Memory B cell (primary cell): ENCODE measurements around the gene IL1RAPL2.
"Not testable (repeated sequence)": the region's sequence is repeated elsewhere in the genome, so short reads cannot be mapped to it uniquely, and the experiment has no call there.

Experiments used
- ATAC-seq: fragments of 150-1000 bp; cut with Tn5 transposase; 2 replicates; pipeline ENCODE4 v1.10.0; 2021; ENCODE audit warnings: low read depth, mild to moderate bottlenecking, moderate library complexity
- DNase-seq, 2 donors: peaks; one replicate each; pipeline ENCODE4 v3.0.0; 2022; ENCODE audit warnings: low spot score in 2 of 2
- H3K27ac Mint-ChIP-seq: one replicate; pipeline ENCODE4 v1.8.0; 2022; ENCODE audit warnings: mild to moderate bottlenecking, moderate library complexity, mixed read lengths
- H3K27me3 Mint-ChIP-seq: one replicate; pipeline ENCODE4 v1.8.0; 2022; ENCODE audit warnings: mixed read lengths
- H3K36me3 Mint-ChIP-seq: one replicate; pipeline ENCODE4 v1.8.0; 2022; ENCODE audit warnings: mild to moderate bottlenecking, mixed read lengths
- H3K4me1 Mint-ChIP-seq: one replicate; pipeline ENCODE4 v1.8.0; 2022; ENCODE audit warnings: mixed read lengths
- H3K4me3 Mint-ChIP-seq: one replicate; pipeline ENCODE4 v1.8.0; 2022; ENCODE audit warnings: mild to moderate bottlenecking, moderate library complexity, mixed read lengths
- H3K9me3 Mint-ChIP-seq: one replicate; pipeline ENCODE4 v1.8.0; 2022; ENCODE audit warnings: mixed read lengths

IL1RAPL2 gene

DNA sequence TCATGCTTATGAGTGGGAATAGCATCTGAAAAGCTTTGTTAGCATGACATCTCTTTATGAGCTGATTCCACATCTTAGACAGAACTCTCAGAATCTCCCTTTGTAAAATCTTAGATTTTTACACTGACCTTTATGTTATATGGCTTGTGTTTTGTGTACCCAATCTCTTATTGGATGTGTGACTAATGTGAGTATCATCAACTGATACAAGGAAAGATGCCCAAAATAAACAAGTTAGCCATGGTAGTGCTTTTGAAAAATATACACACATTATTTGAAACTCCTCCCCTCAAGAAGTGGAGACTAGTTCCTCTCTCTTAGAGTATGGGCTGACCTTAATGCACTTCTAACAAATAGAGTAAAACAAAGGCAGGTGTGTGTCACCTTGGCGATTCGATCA lies 1096.2 kb downstream of the IL1RAPL2 start:
- no peak for ATAC-seq

DNA sequence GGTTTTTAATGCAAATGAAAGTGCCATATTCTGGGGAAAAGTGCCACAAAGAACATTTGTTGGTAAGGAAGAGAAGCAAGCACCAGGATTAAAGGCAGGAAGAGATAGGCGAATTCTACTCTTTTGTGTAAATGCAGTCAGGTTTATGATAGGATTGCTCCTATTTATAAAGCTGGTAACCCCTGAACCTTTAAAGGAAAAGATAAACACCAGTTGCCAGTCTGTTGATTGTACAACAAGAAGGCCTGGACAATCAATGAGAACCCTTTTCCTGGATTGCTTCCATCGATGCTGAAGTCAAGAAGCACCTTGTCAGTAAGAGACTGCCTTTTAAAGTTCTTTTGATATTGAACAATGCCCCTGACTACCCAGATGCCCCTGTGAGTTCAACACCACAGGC lies 1098.2 kb downstream of the IL1RAPL2 start:
- Mint-ChIP-seq H3K27me3 (no peaks in the 10 kb centered on the region), H3K27ac (no peak overlapping the region), H3K4me3 (no peak overlapping the region)

More for the DNA sequence above, 1096.2 kb downstream of the IL1RAPL2 start:
- Mint-ChIP-seq H3K27ac (no peak overlapping the region), H3K27me3 (no peaks in the 10 kb centered on the region), H3K9me3 (peaks cover 2% of the 10 kb centered on the region), H3K4me1 (no peaks in the 10 kb centered on the region), H3K36me3 (no peaks in the 10 kb centered on the region), H3K4me3 (no peak overlapping the region)
- DNase-seq: no peak

GRCh38 chrX:105684288-105684687 lies 1118.3 kb downstream of the IL1RAPL2 start:
- not testable (repeated sequence) for DNase-seq, H3K27me3 Mint-ChIP-seq, H3K4me3 Mint-ChIP-seq, H3K27ac Mint-ChIP-seq, ATAC-seq, H3K4me1 Mint-ChIP-seq, H3K36me3 Mint-ChIP-seq, H3K9me3 Mint-ChIP-seq

More for the DNA sequence above, 1098.2 kb downstream of the IL1RAPL2 start:
- H3K36me3 Mint-ChIP-seq: no peaks in the 10 kb centered on the region
- no peaks in the 10 kb centered on the region for H3K4me1 Mint-ChIP-seq
- ATAC-seq (no peak), DNase-seq (no peak)
- no peaks in the 10 kb centered on the region for H3K9me3 Mint-ChIP-seq

DNA sequence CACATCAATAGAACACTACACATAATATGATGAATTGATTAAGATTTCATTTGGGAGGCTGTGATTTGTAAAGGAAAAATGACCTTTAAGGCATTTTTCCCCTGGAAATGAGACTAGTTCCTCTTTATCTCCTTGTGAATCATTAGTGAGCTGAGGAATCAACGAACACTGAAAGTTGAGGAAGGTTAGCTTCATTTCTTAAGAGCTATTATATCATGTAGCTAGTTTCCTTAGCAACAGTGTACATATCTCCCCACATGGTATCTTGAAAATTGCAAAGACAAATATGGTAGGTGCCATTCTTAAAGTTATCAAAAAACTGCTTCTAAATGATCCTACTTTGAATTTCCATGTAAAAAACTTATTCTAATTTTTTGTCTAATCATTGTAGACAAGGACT lies 1128.8 kb downstream of the IL1RAPL2 start:
- no peaks in the 10 kb centered on the region for H3K36me3 Mint-ChIP-seq
- ATAC-seq (no peak), DNase-seq (no peak)
- peaks cover 3% of the 10 kb centered on the region for H3K9me3 Mint-ChIP-seq
- no peaks in the 10 kb centered on the region for H3K27me3 Mint-ChIP-seq
- no peak overlapping the region for H3K4me3 Mint-ChIP-seq
- no peaks in the 10 kb centered on the region for H3K4me1 Mint-ChIP-seq
- no peak overlapping the region for H3K27ac Mint-ChIP-seq

DNA sequence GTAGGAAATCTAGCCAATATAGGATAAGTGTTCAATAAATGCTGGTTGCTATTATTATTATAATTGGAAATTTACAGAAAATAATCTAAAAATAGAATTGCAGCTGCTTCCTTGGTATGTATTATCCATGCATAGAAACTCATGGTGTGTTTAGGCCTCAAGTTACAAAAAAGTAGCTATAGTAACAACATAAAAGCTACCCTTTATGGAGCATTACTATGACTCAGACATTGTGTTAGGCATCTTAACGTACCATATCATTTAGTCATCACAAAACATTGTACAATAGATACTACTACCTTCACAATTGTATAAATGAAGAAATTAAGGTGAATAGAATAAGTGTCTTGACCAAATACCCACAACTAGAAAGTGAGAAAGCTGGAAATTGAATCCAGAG lies 1129.5 kb downstream of the IL1RAPL2 start:
- Mint-ChIP-seq H3K4me3 (no peak overlapping the region), H3K27ac (no peak overlapping the region), H3K9me3 (peaks cover 3% of the 10 kb centered on the region), H3K36me3 (no peaks in the 10 kb centered on the region), H3K4me1 (no peaks in the 10 kb centered on the region), H3K27me3 (no peaks in the 10 kb centered on the region)
- DNase-seq (no peak), ATAC-seq (no peak)

DNA sequence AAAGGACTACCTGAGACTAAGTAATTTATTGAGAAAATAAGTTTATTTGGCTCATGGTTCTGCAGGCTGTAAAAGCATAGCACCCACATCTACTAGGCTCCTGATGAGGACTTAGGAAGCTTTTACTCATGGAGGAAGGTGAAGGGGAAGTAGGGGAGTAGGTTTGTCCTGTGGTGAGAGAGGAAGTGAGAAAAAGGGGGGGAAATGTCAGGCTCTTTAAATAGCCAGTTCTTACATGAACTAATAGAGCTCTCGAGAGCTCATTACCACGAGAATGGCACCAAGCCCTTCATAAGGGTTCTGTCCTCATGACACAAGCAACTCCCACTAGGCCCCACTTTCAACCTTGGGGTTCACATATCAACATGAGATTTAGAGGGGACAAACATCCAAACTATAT lies 1130.9 kb downstream of the IL1RAPL2 start:
- Mint-ChIP-seq H3K4me1 (no peaks in the 10 kb centered on the region), H3K36me3 (no peaks in the 10 kb centered on the region), H3K4me3 (no peak overlapping the region), H3K27me3 (no peaks in the 10 kb centered on the region), H3K9me3 (peaks cover 3% of the 10 kb centered on the region), H3K27ac (no peak overlapping the region)
- DNase-seq (no peak), ATAC-seq (no peak)

- H3K36me3 Mint-ChIP-seq: no peaks in the 10 kb centered on the region
Measured at GRCh38 chrX:105697984-105698781, 1132.2 kb downstream of the IL1RAPL2 start.

GRCh38 chrX:105700331-105700730 lies 1134.3 kb downstream of the IL1RAPL2 start:
- ATAC-seq: no peak
- Mint-ChIP-seq H3K9me3 (no peaks in the 10 kb centered on the region), H3K4me3 (no peak overlapping the region), H3K36me3 (no peaks in the 10 kb centered on the region), H3K27ac (no peak overlapping the region), H3K27me3 (no peaks in the 10 kb centered on the region), H3K4me1 (no peaks in the 10 kb centered on the region)
- no peak for DNase-seq

More at GRCh38 chrX:105697984-105698781, 1132.2 kb downstream of the IL1RAPL2 start:
- no peak overlapping the region for H3K4me3 Mint-ChIP-seq
- no peaks in the 10 kb centered on the region for H3K27me3 Mint-ChIP-seq
- H3K27ac Mint-ChIP-seq: no peak overlapping the region
- ATAC-seq (no peak), DNase-seq (no peak)
- H3K9me3 Mint-ChIP-seq: peaks cover 3% of the 10 kb centered on the region
- H3K4me1 Mint-ChIP-seq: no peaks in the 10 kb centered on the region

DNA sequence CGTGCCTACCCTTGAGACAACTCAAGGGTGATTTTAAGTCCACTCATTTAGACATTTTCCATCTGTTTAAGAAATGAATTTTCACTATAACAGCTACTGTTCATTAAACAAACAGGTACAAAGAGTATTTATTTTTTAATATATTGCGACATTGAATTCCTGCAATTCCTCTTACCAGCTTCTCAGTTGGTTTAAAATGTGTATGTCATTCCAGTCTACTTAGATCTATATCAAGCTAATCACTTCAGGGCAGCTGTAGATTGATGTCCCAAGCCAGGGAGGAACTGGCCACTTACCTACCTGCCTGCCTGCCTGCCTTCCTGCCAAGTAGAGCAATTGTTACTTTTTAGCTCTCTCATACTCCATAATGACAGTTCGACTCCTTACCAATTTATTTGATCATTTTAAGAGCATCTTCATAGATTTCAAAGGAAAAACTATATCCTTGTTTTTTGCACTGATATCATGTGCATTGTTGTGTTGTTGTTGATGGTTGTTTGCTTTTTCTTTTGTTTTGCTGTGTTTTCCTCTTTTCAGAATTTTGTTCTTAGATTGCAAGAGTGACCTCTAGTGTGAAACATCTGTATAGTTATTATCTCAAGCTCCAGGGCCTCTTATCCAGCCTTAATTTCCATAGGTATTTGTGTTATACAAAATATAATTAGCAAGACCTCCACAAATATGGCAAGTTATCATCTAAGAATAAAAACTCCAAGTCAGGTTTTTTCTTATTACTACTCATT lies 1135.5 kb downstream of the IL1RAPL2 start:
- H3K4me1 Mint-ChIP-seq: no peaks in the 10 kb centered on the region
- H3K27me3 Mint-ChIP-seq: no peaks in the 10 kb centered on the region
- ATAC-seq: no peak
- H3K4me3 Mint-ChIP-seq: no peak overlapping the region
- no peaks in the 10 kb centered on the region for H3K36me3 Mint-ChIP-seq
- no peaks in the 10 kb centered on the region for H3K9me3 Mint-ChIP-seq
- H3K27ac Mint-ChIP-seq: no peak overlapping the region
- no peak for DNase-seq

- Mint-ChIP-seq H3K36me3 (no peaks in the 10 kb centered on the region), H3K27ac (no peak overlapping the region)
Measured at GRCh38 chrX:105703876-105704275, 1137.9 kb downstream of the IL1RAPL2 start.

DNA sequence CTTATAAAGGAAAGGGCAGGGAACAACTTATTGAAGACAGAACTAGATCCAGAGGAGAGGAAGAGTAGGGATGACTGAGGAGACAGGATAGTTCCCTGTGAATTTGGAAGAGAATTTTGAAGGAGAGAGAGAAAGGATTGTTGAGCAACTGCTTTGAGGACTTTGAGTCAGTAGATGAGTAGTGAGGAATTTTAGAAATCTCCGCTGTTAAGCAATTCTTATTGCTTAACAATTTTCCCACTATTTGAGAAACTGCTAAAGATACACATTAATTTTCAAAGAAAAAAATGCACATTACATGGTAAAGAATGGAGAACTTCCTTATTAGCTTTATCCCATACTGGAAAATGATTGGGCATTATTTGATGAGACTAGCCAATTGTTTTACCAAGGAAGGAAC lies 1140.0 kb downstream of the IL1RAPL2 start:
- Mint-ChIP-seq H3K4me1 (no peaks in the 10 kb centered on the region), H3K27ac (no peak overlapping the region), H3K4me3 (no peak overlapping the region), H3K36me3 (no peaks in the 10 kb centered on the region), H3K27me3 (no peaks in the 10 kb centered on the region), H3K9me3 (no peaks in the 10 kb centered on the region)
- DNase-seq (no peak), ATAC-seq (no peak)

More at GRCh38 chrX:105703876-105704275, 1137.9 kb downstream of the IL1RAPL2 start:
- no peaks in the 10 kb centered on the region for H3K4me1 Mint-ChIP-seq
- H3K27me3 Mint-ChIP-seq: no peaks in the 10 kb centered on the region
- no peak overlapping the region for H3K4me3 Mint-ChIP-seq
- no peak for ATAC-seq
- H3K9me3 Mint-ChIP-seq: no peaks in the 10 kb centered on the region
- no peak for DNase-seq

- H3K4me1 Mint-ChIP-seq: no peaks in the 10 kb centered on the region
- no peak for DNase-seq
- no peak for ATAC-seq
- no peaks in the 10 kb centered on the region for H3K27me3 Mint-ChIP-seq
- no peak overlapping the region for H3K4me3 Mint-ChIP-seq
- H3K9me3 Mint-ChIP-seq: peaks cover 6% of the 10 kb centered on the region
- H3K36me3 Mint-ChIP-seq: no peaks in the 10 kb centered on the region
- no peak overlapping the region for H3K27ac Mint-ChIP-seq
Measured at GRCh38 chrX:105711805-105712204, 1145.8 kb downstream of the IL1RAPL2 start.

- Mint-ChIP-seq H3K4me3 (no peak overlapping the region), H3K36me3 (no peaks in the 10 kb centered on the region), H3K9me3 (peaks cover 6% of the 10 kb centered on the region), H3K4me1 (no peaks in the 10 kb centered on the region), H3K27me3 (no peaks in the 10 kb centered on the region), H3K27ac (no peak overlapping the region)
- ATAC-seq (no peak), DNase-seq (no peak)
Measured at GRCh38 chrX:105715746-105716145, 1149.7 kb downstream of the IL1RAPL2 start.

DNA sequence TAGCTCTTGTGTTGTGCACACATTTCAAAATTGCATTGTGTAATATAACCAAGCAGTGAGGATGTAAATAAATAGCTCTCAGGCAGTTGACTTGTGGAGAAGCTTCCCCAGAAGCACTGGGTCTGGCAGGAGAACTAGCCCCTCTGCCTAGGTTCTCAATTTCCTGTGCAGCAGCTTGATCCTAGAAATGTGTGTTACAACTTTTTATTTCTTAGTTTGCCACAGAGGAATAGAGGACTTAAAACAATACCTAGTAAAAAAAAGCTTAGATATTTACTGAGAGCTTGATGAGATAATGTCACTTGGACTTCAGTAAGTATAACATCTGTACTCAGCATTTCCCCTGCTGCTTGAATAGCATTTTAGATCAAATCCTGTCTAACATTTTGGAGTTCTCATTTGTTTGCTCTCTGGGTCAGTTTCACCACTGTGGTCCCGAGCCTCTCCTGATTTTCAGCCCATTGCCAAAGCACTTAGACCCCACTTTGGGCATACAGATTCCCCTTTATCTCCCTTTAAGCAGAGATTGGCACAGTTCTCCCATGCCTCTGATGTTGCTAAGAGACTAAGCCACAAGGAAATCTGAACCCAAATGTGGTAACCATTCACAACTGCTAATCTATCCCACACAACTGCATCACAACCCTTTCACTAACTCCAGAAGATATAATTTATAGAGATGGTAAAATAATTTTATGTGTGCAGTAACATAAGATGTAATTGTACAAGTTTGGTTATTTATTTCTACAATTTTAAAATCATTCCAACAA lies 1158.2 kb downstream of the IL1RAPL2 start:
- H3K27ac Mint-ChIP-seq: no peak overlapping the region
- no peaks in the 10 kb centered on the region for H3K27me3 Mint-ChIP-seq
- no peaks in the 10 kb centered on the region for H3K36me3 Mint-ChIP-seq
- no peak for ATAC-seq
- H3K4me1 Mint-ChIP-seq: no peaks in the 10 kb centered on the region
- H3K9me3 Mint-ChIP-seq: no peaks in the 10 kb centered on the region
- DNase-seq: no peak
- no peak overlapping the region for H3K4me3 Mint-ChIP-seq
